GM19035 (cell line): ENCODE results near the gene ADARB2.

Experiments used
- ATAC-seq: cut with Tn5 transposase; IDR thresholded peaks from one replicate; pipeline ENCODE4 v1.9.1; 2021; ENCODE audit not compliant: unreplicated experiment

Gene ADARB2

GRCh38 chr10:1573981-1574380, 163.3 kb downstream of the ADARB2 start:
- ATAC-seq: no peak

- no peak for ATAC-seq
Measured at GRCh38 chr10:1573334-1573969, 163.9 kb downstream of the ADARB2 start.

DNA sequence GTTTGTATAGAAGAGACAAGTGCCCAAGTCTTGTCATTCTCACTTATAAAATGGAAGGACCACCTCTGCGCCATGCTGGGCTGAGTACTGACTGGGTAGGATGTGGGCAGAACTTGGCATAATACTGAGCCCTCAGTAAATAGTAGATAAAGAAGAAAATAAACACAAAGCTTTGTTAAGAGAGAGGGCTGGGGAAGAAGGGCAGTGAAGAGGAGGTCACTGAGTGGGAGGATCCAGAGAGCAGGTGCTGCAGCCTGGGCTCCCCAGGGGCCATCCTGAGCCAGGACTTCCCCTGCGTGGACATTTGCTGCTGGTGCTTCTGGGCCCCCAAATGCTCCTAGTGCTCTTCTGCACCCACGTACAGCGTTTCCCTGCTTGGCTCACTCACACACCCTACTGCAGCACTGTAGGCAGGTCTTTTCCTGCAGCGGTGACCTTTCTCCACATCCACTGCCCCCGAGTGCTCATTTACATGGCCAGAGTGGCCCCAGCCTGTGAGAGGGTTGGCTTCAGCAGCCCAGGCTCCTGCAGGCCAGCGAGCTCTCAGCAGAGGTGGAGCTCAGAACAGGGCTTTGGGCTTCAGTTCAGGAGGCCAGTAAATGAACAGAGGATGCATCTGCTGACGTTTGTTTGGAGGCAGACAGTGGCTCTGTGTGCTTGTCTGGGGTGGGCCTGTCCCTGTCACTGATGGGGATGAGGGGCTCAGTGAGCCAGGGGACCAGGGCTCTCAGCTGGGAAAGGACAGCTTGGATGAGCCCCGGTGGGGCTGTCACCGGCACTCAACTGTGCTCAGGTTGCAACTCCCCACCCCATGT, 164.6 kb downstream of the ADARB2 start:
- ATAC-seq: no peak

- ATAC-seq: no peak
Measured at GRCh38 chr10:1571587-1572237, 165.6 kb downstream of the ADARB2 start.

GRCh38 chr10:1570416-1571051, 166.8 kb downstream of the ADARB2 start:
- no peak for ATAC-seq

- ATAC-seq: no peak
Measured at GRCh38 chr10:1569208-1569607, 168.1 kb downstream of the ADARB2 start.

DNA sequence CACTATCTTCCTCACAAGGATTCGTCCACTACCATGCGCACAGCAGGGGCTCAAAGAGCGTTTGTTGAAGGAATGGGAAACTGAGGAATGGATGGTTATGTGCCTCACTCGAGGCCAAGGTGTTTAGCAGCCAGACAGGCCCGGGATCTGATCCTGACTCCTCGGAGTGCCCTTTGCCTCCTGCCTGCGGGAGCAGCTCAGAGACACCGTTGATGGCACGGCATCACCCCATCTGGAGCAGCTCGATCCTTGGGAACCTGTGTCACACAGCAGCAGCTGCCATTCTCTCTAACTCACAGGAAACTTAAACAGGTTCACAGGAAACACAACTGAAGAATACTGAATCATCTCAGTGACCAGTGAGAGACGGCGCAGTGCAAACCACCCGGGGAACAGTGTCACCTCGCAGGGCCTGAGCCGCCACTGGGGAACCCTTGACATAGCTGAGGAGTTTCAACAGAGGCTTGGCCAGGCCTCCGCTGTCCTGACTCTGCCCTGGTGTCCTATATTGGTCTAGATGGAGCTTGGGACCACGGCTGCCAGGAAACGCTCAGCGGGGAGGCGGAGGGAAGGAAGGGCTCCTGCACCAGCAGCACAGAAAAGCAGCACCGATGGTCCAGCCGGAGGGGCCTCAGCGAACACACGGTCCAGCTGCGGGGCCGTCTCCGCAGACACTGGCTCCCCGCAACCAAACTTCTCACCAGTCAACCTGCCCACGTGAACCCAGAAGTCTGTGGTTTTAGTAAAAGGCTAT, 169.4 kb downstream of the ADARB2 start:
- ATAC-seq: no peak

DNA sequence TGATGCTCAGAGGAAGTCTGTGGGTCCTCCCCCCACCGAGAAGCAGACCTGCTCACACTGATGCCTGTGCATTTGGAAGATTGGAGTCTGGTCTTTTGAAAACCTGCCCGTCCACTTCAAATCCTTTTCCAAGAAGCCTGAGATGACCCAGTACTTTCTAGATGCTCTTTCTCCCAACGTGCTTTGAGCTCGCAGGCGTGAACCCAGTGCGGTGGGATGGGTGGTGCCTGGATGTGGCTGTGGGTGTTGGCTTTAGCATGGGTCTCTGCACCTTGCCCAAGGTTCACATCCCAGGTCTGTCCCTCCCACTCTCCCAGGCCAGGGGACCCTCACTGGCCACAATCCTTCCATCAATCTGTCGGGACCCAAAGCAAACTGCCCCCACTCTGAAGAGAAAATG, 170.2 kb downstream of the ADARB2 start:
- ATAC-seq: no peak

DNA sequence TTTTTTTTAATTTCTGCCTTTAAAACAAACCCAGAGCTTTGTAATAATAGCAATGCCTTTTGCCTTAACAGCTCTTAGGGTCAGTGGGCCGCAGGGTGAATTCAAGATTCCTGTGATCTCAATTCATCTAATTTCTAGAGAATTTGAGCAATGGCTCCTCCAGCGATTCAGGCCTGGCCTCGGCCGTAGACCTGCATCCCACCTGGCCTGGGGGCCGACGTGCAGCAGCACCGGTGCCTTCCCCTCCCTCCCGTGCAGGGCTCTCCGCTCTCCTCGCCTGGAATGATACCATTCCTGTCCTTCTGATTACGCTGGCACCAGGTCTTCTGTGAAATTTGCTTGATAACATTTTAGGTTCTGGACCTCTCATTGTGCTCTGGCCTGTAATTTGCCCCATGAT, 172.5 kb downstream of the ADARB2 start:
- no peak for ATAC-seq

DNA sequence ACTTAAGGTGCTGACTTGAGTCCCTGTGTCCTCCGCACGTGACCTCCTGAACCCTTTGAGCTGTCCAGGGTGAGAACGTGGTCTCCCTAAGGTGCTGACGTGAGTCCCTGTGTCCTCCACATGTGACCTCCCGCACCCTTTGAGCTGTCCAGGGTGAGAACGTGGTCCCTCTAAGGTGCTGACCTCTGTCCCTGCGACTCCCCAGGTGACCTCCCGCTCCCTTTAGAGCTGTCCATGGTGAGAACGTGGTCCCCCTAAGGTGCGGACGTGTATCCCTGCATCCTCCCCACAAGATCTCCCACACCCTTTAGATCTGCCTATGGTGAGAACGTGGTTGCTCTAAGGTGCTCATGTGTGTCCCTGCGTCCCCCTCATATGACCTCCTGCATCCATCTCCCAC, 174.3 kb downstream of the ADARB2 start:
- no peak for ATAC-seq

DNA sequence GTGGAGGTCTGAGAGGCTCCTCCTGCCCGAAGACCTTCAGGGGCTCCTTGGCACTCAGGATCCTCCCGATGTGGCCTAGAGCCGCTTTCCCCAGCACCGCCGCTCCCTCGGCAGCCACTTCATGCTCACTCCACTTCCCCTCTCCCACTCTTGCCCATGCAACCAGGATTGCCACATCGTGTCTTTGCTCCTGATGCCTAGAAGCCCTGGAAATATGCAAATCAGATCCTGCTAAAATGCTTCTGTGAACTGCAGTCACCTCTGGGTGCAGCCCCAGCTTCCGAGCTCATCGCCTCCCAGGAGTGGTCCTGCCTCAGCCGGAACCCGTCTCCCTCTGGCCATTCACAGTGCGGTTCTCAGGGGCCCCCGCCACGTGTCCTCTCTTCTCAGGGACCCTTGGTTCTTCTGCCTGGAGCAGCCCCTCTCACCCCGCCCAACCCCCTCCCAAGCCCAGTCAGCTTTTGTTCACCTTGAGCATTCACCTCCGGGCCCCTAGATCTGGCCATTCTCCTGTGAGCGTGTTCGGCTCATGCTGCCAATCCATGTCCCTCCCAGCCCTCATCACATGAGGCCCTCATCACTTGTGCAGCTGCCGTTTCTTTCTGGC, 175.5 kb downstream of the ADARB2 start:
- ATAC-seq: no peak

- ATAC-seq: no peak
Measured at GRCh38 chr10:1560535-1561192, 176.7 kb downstream of the ADARB2 start.

GRCh38 chr10:1559761-1560160, 177.6 kb downstream of the ADARB2 start:
- ATAC-seq: no peak

DNA sequence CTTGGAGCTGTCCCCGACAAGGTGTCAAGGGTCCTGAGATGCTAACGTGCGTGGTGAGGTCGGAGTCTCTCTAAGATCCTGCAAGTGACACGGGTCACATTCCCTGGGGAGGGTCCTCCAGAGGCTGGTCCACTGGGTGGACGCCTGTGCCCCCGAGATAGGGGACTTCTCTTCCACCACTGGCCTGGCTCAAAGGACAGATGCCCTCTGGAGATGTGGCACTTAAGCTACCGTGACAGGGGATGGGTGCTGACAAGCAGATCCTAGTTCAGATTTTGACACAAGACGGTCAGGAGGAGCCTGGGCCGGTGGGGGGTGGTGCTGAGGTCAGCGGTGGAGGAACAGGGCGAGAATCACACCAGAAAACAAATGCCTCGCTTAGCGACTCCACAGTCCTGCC, 178.0 kb downstream of the ADARB2 start:
- ATAC-seq: no peak

DNA sequence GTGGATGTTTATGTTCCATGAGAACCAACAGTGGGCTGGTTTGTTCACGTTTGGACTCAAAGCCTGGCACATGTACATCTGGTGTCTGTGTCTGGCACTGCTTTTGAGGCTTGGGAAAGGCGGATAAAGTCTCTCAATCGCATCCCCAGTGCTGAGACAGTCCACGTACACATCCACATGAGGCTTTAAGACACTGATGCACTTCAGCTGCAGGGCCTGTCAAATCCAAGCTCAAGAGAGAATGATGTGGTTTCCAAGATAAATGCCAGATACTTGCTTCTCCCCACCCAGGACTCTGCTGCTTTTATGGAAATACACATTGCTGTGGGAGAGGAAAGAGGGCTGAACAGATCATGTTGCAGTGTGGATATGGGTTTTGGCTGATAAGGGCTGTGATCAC, 178.4 kb downstream of the ADARB2 start:
- no peak for ATAC-seq

GRCh38 chr10:1557081-1557480, 180.2 kb downstream of the ADARB2 start:
- no peak for ATAC-seq

GRCh38 chr10:1556496-1556895, 180.8 kb downstream of the ADARB2 start:
- no peak for ATAC-seq

GRCh38 chr10:1553951-1554350, 183.4 kb downstream of the ADARB2 start:
- no peak for ATAC-seq

DNA sequence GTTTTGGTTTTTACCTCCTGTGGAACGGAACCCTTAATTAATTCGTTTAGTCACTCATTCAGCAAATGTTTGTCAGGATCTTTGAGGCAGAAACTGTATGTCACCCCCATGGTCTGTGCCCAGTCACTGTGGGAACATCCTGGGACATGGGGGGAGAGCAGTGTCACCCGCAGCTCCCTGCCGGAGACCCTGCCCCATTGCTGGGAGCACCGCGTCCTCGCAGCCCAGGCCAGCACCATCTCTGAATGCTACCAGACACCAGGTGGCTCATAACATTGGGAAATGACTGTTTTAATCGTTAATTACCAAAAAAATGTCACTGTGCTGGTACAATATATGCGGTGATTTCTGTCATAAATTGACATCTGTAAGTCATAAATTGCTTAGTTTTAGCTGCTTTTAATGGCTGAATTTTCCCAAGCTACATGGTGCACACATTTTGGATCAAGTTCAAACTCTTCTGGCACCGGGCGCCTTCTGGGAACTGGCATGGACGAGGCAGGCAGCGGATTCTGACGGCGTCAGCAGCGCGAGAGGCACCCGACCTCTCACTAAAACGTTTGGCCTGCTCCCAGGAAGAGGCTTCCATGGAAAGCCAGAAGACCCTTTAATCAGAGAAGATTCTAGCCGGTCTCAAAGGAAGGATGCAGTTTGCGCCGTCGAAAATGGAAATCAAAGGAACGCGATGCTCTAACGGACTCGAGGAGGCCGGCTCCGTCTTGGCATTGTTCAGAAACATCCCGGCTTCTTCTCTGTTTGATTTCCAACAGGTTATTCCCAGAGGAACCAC, 184.2 kb downstream of the ADARB2 start:
- ATAC-seq: no peak
